ENCODE measurements around the gene NARF.

The NARF gene

GRCh38 chr17:82428546-82428945 is 30.0 kb upstream of the NARF start:
- no peak for TF ChIP-seq CTCF (IDR thresholded peaks at IDR 0.05)
- Mint-ChIP-seq H3K27me3 (ENCODE audit: low read depth, poor library complexity) (no peaks in the 10 kb centered on the region), H3K4me3 (no peak overlapping the region), H3K36me3 (ENCODE audit: low read depth) (peaks cover 26% of the 10 kb centered on the region), H3K27ac (no peak overlapping the region), H3K4me1 (peaks cover 5% of the 10 kb centered on the region), H3K9me3 (no peaks in the 10 kb centered on the region)
- no peak for DNase-seq

GRCh38 chr17:82429824-82430223 is 28.7 kb upstream of the NARF start:
- no peak for TF ChIP-seq CTCF (IDR thresholded peaks at IDR 0.05)
- H3K27me3 Mint-ChIP-seq (ENCODE audit: low read depth, poor library complexity): no peaks in the 10 kb centered on the region

GRCh38 chr17:82432017-82432416 is 26.5 kb upstream of the NARF start:
- Mint-ChIP-seq H3K27ac (peak overlapping the region; percentile 59), H3K9me3 (no peaks in the 10 kb centered on the region), H3K4me1 (peaks cover 5% of the 10 kb centered on the region), H3K36me3 (ENCODE audit: low read depth) (peaks cover 19% of the 10 kb centered on the region), H3K4me3 (no peak overlapping the region), H3K27me3 (ENCODE audit: low read depth, poor library complexity) (no peaks in the 10 kb centered on the region)
- TF ChIP-seq CTCF (IDR thresholded peaks at IDR 0.05): no peak
- no peak for DNase-seq

More at GRCh38 chr17:82429824-82430223, 28.7 kb upstream of the NARF start:
- H3K9me3 Mint-ChIP-seq: no peaks in the 10 kb centered on the region
- H3K36me3 Mint-ChIP-seq (ENCODE audit: low read depth): peaks cover 19% of the 10 kb centered on the region
- H3K27ac Mint-ChIP-seq: peak overlapping the region; percentile 36
- DNase-seq: no peak
- H3K4me3 Mint-ChIP-seq: no peak overlapping the region
- peaks cover 5% of the 10 kb centered on the region for H3K4me1 Mint-ChIP-seq

- H3K27me3 Mint-ChIP-seq (ENCODE audit: low read depth, poor library complexity): no peaks in the 10 kb centered on the region
- peaks cover 5% of the 10 kb centered on the region for H3K4me1 Mint-ChIP-seq
These were observed 24.9 kb upstream of the NARF start for GRCh38 chr17:82433560-82434215.

GRCh38 chr17:82434216-82434565 is 24.4 kb upstream of the NARF start:
- Mint-ChIP-seq H3K27me3 (ENCODE audit: low read depth, poor library complexity) (no peaks in the 10 kb centered on the region), H3K4me1 (peaks cover 5% of the 10 kb centered on the region), H3K4me3 (no peak overlapping the region), H3K27ac (no peak overlapping the region), H3K9me3 (no peaks in the 10 kb centered on the region), H3K36me3 (ENCODE audit: low read depth) (peaks cover 14% of the 10 kb centered on the region)
- TF ChIP-seq CTCF (IDR thresholded peaks at IDR 0.05): no peak
- DNase-seq: no peak

More at GRCh38 chr17:82433560-82434215, 24.9 kb upstream of the NARF start:
- Mint-ChIP-seq H3K9me3 (no peaks in the 10 kb centered on the region), H3K4me3 (no peak overlapping the region), H3K27ac (no peak overlapping the region), H3K36me3 (ENCODE audit: low read depth) (peaks cover 14% of the 10 kb centered on the region)
- no peak for DNase-seq
- TF ChIP-seq CTCF (IDR thresholded peaks at IDR 0.05): no peak

GRCh38 chr17:82435103-82435502 is 23.4 kb upstream of the NARF start:
- TF ChIP-seq CTCF (IDR thresholded peaks at IDR 0.05): no peak
- DNase-seq: no peak
- no peaks in the 10 kb centered on the region for H3K9me3 Mint-ChIP-seq

More at GRCh38 chr17:82435103-82435502, 23.4 kb upstream of the NARF start:
- Mint-ChIP-seq H3K36me3 (ENCODE audit: low read depth) (peaks cover 5% of the 10 kb centered on the region), H3K27me3 (ENCODE audit: low read depth, poor library complexity) (no peaks in the 10 kb centered on the region), H3K4me1 (peaks cover 1% of the 10 kb centered on the region), H3K4me3 (no peak overlapping the region), H3K27ac (peak overlapping the region; percentile 39)
